ENCODE results near the gene DNAJC10. TPM values are rescaled to one million over a fixed set of nuclear protein-coding genes. Genes with fewer than 3 reads are reported as not detected.

DNAJC10 gene
- total and polyA plus RNA-seq, 2 donors (not counting 3 experiments of a cell fraction or from before 2014, with no cell fraction given), result 45.1 to 201 TPM

DNA sequence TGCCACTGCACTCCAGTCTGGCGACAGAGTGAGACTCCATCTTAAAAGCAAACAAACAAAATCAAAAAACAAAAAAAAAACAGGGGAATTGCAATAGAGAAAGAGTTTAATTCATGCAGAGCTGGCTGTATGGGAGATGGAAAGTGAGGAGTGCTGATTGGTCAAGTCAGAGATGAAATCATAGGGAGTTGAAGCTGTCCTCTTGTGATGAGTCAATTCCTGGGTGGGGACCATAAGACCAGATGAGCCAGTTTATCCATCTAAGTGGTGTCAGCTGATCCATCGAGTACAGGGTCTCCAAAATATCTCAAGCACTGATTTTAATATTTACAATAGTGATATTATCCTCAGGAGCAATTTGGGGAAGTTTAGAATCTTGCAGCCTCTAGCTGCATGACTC is 105.1 kb downstream of the DNAJC10 start:
- H3K9me1 ChIP-seq (replicated peaks; ENCODE audit: control insufficient read depth, extremely low read depth, insufficient read depth, low read length), result no peaks in the 10 kb centered on the region
- ChIA-PET POLR2A (no interaction called here), CTCF (no interaction called here)
- no peaks in the 10 kb centered on the region for H3K4me1 ChIP-seq (ENCODE audit: control insufficient read depth, extremely low read depth, insufficient read depth, low read length)
- BruUV-seq (replicated peaks), result no TSS peak
- no peak overlapping the region for H3K4me2 ChIP-seq (ENCODE audit: insufficient read depth, low read length)
- no peaks in the 10 kb centered on the region for H3K79me2 ChIP-seq (ENCODE audit: control insufficient read depth, insufficient read depth, low read length)
- H2AFZ ChIP-seq (ENCODE audit: low read depth, low read length), result no peak overlapping the region
- no peaks in the 10 kb centered on the region for H3K36me3 ChIP-seq (ENCODE audit: control insufficient read depth in 2 of 2, extremely low read depth in 1 of 2, insufficient read depth in 2 of 2, low read length in 2 of 2)
- H3K4me3 ChIP-seq (replicated peaks in 1 of 3; ENCODE audit: insufficient read depth in 1 of 3, low read depth in 1 of 3, low read length in 3 of 3), result no peak overlapping the region
- no peaks in the 10 kb centered on the region for H4K20me1 ChIP-seq (replicated peaks; ENCODE audit: control insufficient read depth, extremely low read depth, insufficient read depth, low read length)
- H3K27me3 ChIP-seq (ENCODE audit: control insufficient read depth in 2 of 2, insufficient read depth in 2 of 2, low read length in 2 of 2), result no peaks in the 10 kb centered on the region
- no peak overlapping the region for H3K9ac ChIP-seq (replicated peaks; ENCODE audit: extremely low read depth, insufficient read depth, low read length)
- H3K27ac ChIP-seq (ENCODE audit: insufficient read depth, low read depth, low read length), result no peak overlapping the region
- intact Hi-C loops (cut with micrococcal nuclease), result no loop called here
- DNase-seq (ENCODE audit: low read depth, low spot score) (no peak), FAIRE-seq (no peak)
- TF ChIP-seq POLR2A (IDR thresholded peaks at IDR 0.05; ENCODE audit: low read depth, low read length) (no peak), POLR2AphosphoS5 (IDR thresholded peaks at IDR 0.05; ENCODE audit: insufficient read depth, low read depth, low read length) (no peak), FOS (IDR thresholded peaks at IDR 0.05; ENCODE audit: borderline replicate concordance, insufficient read depth, low read length) (no peak), JUN (IDR thresholded peaks at IDR 0.05; ENCODE audit: borderline replicate concordance, insufficient read depth, insufficient read length, low read depth) (no peak), GATA2 (IDR thresholded peaks at IDR 0.05; ENCODE audit: insufficient read depth, insufficient read length, low read depth, low read length) (no peak), EZH2 (IDR thresholded peaks at IDR 0.05; ENCODE audit: borderline replicate concordance, low read depth, low read length, severe bottlenecking) (no peak)
- TF ChIP-seq, protein P1, sequence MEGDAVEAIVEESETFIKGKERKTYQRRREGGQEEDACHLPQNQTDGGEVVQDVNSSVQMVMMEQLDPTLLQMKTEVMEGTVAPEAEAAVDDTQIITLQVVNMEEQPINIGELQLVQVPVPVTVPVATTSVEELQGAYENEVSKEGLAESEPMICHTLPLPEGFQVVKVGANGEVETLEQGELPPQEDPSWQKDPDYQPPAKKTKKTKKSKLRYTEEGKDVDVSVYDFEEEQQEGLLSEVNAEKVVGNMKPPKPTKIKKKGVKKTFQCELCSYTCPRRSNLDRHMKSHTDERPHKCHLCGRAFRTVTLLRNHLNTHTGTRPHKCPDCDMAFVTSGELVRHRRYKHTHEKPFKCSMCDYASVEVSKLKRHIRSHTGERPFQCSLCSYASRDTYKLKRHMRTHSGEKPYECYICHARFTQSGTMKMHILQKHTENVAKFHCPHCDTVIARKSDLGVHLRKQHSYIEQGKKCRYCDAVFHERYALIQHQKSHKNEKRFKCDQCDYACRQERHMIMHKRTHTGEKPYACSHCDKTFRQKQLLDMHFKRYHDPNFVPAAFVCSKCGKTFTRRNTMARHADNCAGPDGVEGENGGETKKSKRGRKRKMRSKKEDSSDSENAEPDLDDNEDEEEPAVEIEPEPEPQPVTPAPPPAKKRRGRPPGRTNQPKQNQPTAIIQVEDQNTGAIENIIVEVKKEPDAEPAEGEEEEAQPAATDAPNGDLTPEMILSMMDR (IDR thresholded peaks at IDR 0.05; ENCODE audit: extremely low read depth in 1 of 2, insufficient read depth in 1 of 2, low read depth in 1 of 2, low read length in 2 of 2), result no peak
- dilution Hi-C loops (cut with MboI; ENCODE audit: extremely low pct_ligation_motif_present, low sequenced_read_pairs), result no loop called here
- no peaks in the 10 kb centered on the region for H3K9me3 ChIP-seq (replicated peaks; ENCODE audit: control insufficient read depth, insufficient read depth, low read length)
